Subcutaneous adipose tissue (tissue), 4 donors: ENCODE data around the gene KPNB1. TPM values are rescaled to one million over a fixed set of nuclear protein-coding genes. Genes with fewer than 3 reads are reported as not detected.

Experiments used
- CTCF ChIP-seq: fragments of 450-650 bp; IDR thresholded peaks from one replicate; pipeline ENCODE4 v1.5.1; 2016; ENCODE audit warnings: low read depth, mild to moderate bottlenecking, control low read depth, antibody characterized with exemption, moderate library complexity
- total RNA-seq, 4 donors: library from RNA; depleted of rRNA; stranded (reverse); fragments of >200 nt; gene quantifications; one replicate each; pipeline ENCODE4 v1.1.0, GENCODE V29; 2016

KPNB1 gene
- total RNA-seq, 4 donors from 2014 or later, result 200 to 235 (median 215) TPM

GRCh38 chr17:47700471-47701449 lies 51.0 kb downstream of the KPNB1 start:
- TF ChIP-seq CTCF, result no peak

GRCh38 chr17:47701608-47702007 lies 51.9 kb downstream of the KPNB1 start:
- no peak for TF ChIP-seq CTCF

- no peak for TF ChIP-seq CTCF
These were observed 52.8 kb downstream of the KPNB1 start for GRCh38 chr17:47702391-47702995.

GRCh38 chr17:47703191-47703591 lies 53.5 kb downstream of the KPNB1 start:
- no peak for TF ChIP-seq CTCF

- TF ChIP-seq CTCF, result no peak
These were observed 54.0 kb downstream of the KPNB1 start for GRCh38 chr17:47703671-47704070.

GRCh38 chr17:47704116-47704515 lies 54.4 kb downstream of the KPNB1 start:
- no peak for TF ChIP-seq CTCF

GRCh38 chr17:47704736-47705135 lies 55.0 kb downstream of the KPNB1 start:
- TF ChIP-seq CTCF, result no peak
